GM12892 (cell line): Measurements from ENCODE around the gene APOC1.

Experiments
- POLR2A ChIP-seq: IDR thresholded peaks from 2 replicates; pipeline ENCODE4 v1.6.1; 2011; ENCODE audit warnings: low read depth, low read length, control low read depth
- TAF1 ChIP-seq: IDR thresholded peaks from 2 replicates; pipeline ENCODE4 v1.6.1; 2011; ENCODE audit warnings: low read depth, mild to moderate bottlenecking, control low read depth, low read length, borderline replicate concordance

DNA sequence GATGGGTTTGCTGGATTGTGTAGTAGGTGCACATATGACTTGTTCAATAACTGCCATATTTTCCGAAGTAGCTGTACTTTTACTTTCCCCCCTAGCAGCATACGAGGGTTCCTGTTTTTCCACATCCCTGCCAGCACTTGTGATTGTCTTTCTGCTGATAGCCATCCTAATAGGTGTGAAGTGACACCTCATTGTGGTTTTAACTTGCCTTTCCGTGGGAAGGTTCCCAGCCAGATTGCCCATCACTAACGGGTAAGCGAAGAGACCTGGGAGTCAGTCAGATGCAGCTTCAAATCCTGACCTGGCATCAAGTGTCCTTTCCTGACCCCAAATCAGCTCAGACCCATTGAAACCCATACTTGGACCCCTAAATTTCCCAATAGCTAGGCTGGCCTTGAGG is 45.3 kb downstream of the APOC1 start:
- TF ChIP-seq TAF1 (no peak), POLR2A (no peak)
